Astrocyte (in vitro differentiated cells and primary cell): Measurements from ENCODE around the gene TTLL7.

Experiments used
- CTCF ChIP-seq: IDR thresholded peaks from 2 replicates; pipeline ENCODE4 v1.5.1; 2011; ENCODE audit warnings: low read depth, mild to moderate bottlenecking, inconsistent platforms, low read length, moderate library complexity; ENCODE audit not compliant: insufficient read depth
- EZH2 ChIP-seq: IDR thresholded peaks from 2 replicates; pipeline ENCODE4 v1.6.1; 2012; ENCODE audit warnings: mild to moderate bottlenecking, low read length, inconsistent platforms; ENCODE audit not compliant: insufficient read depth

- no peak for TF ChIP-seq CTCF
- no peak for TF ChIP-seq EZH2
Measured at GRCh38 chr1:83896299-83896698, 102.6 kb downstream of the TTLL7 start.
